Activated CD8-positive, alpha-beta memory T cell treated with anti-CD3 and anti-CD28 coated beads, Interleukin-2, amount 50 U/mL, for 4 hours (primary cell): ENCODE data around the gene ARRDC4.
"Not testable (repeated sequence)": the region's sequence is repeated elsewhere in the genome, so short reads cannot be mapped to it uniquely, and the experiment has no call there.

Source experiments
- DNase-seq: peaks from one replicate; pipeline ENCODE4 v3.0.0-alpha.2; 2020

ARRDC4 gene

GRCh38 chr15:97966924-97967620 lies 6.6 kb downstream of the ARRDC4 start:
- DNase-seq = no peak

GRCh38 chr15:97967881-97968280 lies 7.4 kb downstream of the ARRDC4 start:
- DNase-seq = no peak

GRCh38 chr15:97968380-97968779 lies 7.9 kb downstream of the ARRDC4 start:
- no peak for DNase-seq

GRCh38 chr15:97972366-97972765 lies 11.9 kb downstream of the ARRDC4 start:
- DNase-seq = no peak

GRCh38 chr15:97976129-97976528 lies 15.6 kb downstream of the ARRDC4 start:
- DNase-seq = no peak

GRCh38 chr15:97976766-97977503 lies 16.4 kb downstream of the ARRDC4 start:
- no peak for DNase-seq

- no peak for DNase-seq
These were observed 17.2 kb downstream of the ARRDC4 start for GRCh38 chr15:97977734-97978133.

- no peak for DNase-seq
These were observed 18.1 kb downstream of the ARRDC4 start for GRCh38 chr15:97978401-97979139.

GRCh38 chr15:97979140-97979520 lies 18.6 kb downstream of the ARRDC4 start:
- DNase-seq = no peak

- DNase-seq = no peak
These were observed 20.6 kb downstream of the ARRDC4 start for GRCh38 chr15:97981058-97981457.

- no peak for DNase-seq
These were observed 21.3 kb downstream of the ARRDC4 start for GRCh38 chr15:97981758-97982157.

GRCh38 chr15:97984157-97984556 lies 23.7 kb downstream of the ARRDC4 start:
- no peak for DNase-seq

GRCh38 chr15:97985979-97986378 lies 25.5 kb downstream of the ARRDC4 start:
- DNase-seq = not testable (repeated sequence)

- DNase-seq = no peak
These were observed 26.3 kb downstream of the ARRDC4 start for GRCh38 chr15:97986781-97987180.

GRCh38 chr15:97989299-97989698 lies 28.8 kb downstream of the ARRDC4 start:
- DNase-seq = no peak

- DNase-seq = no peak
These were observed 31.6 kb downstream of the ARRDC4 start for GRCh38 chr15:97991972-97992541.

- DNase-seq = no peak
These were observed 32.3 kb downstream of the ARRDC4 start for GRCh38 chr15:97992823-97993222.

- DNase-seq = no peak
These were observed 32.8 kb downstream of the ARRDC4 start for GRCh38 chr15:97993310-97993738.

- no peak for DNase-seq
These were observed 33.7 kb downstream of the ARRDC4 start for GRCh38 chr15:97994236-97994635.

GRCh38 chr15:97995192-97995591 lies 34.7 kb downstream of the ARRDC4 start:
- no peak for DNase-seq

- DNase-seq = no peak
These were observed 35.5 kb downstream of the ARRDC4 start for GRCh38 chr15:97995881-97996603.

GRCh38 chr15:97998307-97999071 lies 38.0 kb downstream of the ARRDC4 start:
- no peak for DNase-seq
